GM23338 (cell line): ENCODE measurements around the gene ADAMTS20. TPM values are rescaled to one million over a fixed set of nuclear protein-coding genes. Genes with fewer than 3 reads are reported as not detected.

Experiments used
- ATAC-seq: fragments of 200-7000 bp; cut with Tn5 transposase; 3 replicates; pipeline ENCODE4 v1.9.1; 2020
- DNase-seq: peaks from one replicate; pipeline ENCODE4 v3.0.0-alpha.2; 2015; ENCODE audit warnings: low spot score
- H2AFZ ChIP-seq: fragments of 200-600 bp; sonication (generic); 2 replicates; pipeline ENCODE4 v1.8.0; 2016; ENCODE audit warnings: antibody characterized with exemption, mild to moderate bottlenecking, moderate library complexity
- H3F3A ChIP-seq: fragments of 200-600 bp; sonication (generic); replicated peaks from 2 replicates; pipeline ENCODE4 v1.8.0; 2017; ENCODE audit warnings: antibody characterized with exemption, mixed run types, low read depth
- H3K27ac ChIP-seq: fragments of 200-600 bp; sonication (generic); 2 replicates; pipeline ENCODE4 v1.6.1; 2016; ENCODE audit warnings: low read depth
- H3K27me3 ChIP-seq: fragments of 200-600 bp; sonication (generic); 2 replicates; pipeline ENCODE4 v1.8.0; 2016; ENCODE audit warnings: mild to moderate bottlenecking, mixed run types, moderate library complexity; ENCODE audit not compliant: insufficient read depth
- H3K36me3 ChIP-seq: fragments of 200-600 bp; sonication (generic); 2 replicates; pipeline ENCODE4 v1.8.0; 2016; ENCODE audit warnings: mild to moderate bottlenecking; ENCODE audit not compliant: insufficient read depth
- H3K4me1 ChIP-seq: fragments of 200-600 bp; sonication (generic); 2 replicates; pipeline ENCODE4 v1.8.0; 2016; ENCODE audit warnings: mild to moderate bottlenecking, moderate library complexity; ENCODE audit not compliant: insufficient read depth
- H3K4me2 ChIP-seq: fragments of 200-600 bp; sonication (generic); 2 replicates; pipeline ENCODE4 v1.7.1; 2017; ENCODE audit warnings: mixed run types
- H3K4me3 ChIP-seq: fragments of 200-600 bp; sonication (generic); 2 replicates; pipeline ENCODE4 v1.6.1; 2016; ENCODE audit warnings: mixed run types
- H3K79me2 ChIP-seq: fragments of 200-600 bp; sonication (generic); replicated peaks from 2 replicates; pipeline ENCODE4 v1.8.0; 2017; ENCODE audit warnings: mild to moderate bottlenecking; ENCODE audit not compliant: insufficient read depth
- H3K9me2 ChIP-seq: fragments of 200-600 bp; sonication (generic); 2 replicates; pipeline ENCODE4 v1.8.0; 2017; ENCODE audit not compliant: insufficient read depth
- H4K20me1 ChIP-seq: fragments of 200-600 bp; sonication (generic); replicated peaks from 2 replicates; pipeline ENCODE4 v1.8.0; 2017; ENCODE audit warnings: mild to moderate bottlenecking; ENCODE audit not compliant: insufficient read depth
- H3K27ac Mint-ChIP-seq: 2 replicates; pipeline ENCODE4 v1.8.0; 2020; ENCODE audit warnings: inconsistent platforms, mild to moderate bottlenecking, moderate library complexity, mixed read lengths
- H3K27me3 Mint-ChIP-seq: 3 replicates; pipeline ENCODE4 v1.8.0; 2022; ENCODE audit warnings: low read depth, mild to moderate bottlenecking, moderate library complexity, mixed read lengths, inconsistent platforms; ENCODE audit not compliant: insufficient read depth, poor library complexity
- H3K36me3 Mint-ChIP-seq: 3 replicates; pipeline ENCODE4 v1.8.0; 2021; ENCODE audit warnings: low read depth, mild to moderate bottlenecking, inconsistent platforms, moderate library complexity, mixed read lengths
- H3K4me1 Mint-ChIP-seq: 3 replicates; pipeline ENCODE4 v1.8.0; 2020; ENCODE audit warnings: mild to moderate bottlenecking, inconsistent platforms, mixed read lengths
- H3K4me3 Mint-ChIP-seq: 3 replicates; pipeline ENCODE4 v1.8.0; 2021; ENCODE audit warnings: moderate library complexity, mild to moderate bottlenecking, inconsistent platforms, mixed read lengths
- H3K9me3 Mint-ChIP-seq: 3 replicates; pipeline ENCODE4 v1.8.0; 2020; ENCODE audit warnings: moderate library complexity, mild to moderate bottlenecking, inconsistent platforms, mixed read lengths
- CREB1 ChIP-seq: fragments of 250-450 bp; sonication (Bioruptor Pico); IDR thresholded peaks from 2 replicates; pipeline ENCODE4 v1.5.0; 2020; ENCODE audit warnings: low read depth, mild to moderate bottlenecking, moderate library complexity
- JUNB ChIP-seq: IDR thresholded peaks from one replicate; pipeline ENCODE4 v1.6.1; 2016; ENCODE audit warnings: antibody characterized with exemption; ENCODE audit not compliant: unreplicated experiment
- NANOG ChIP-seq: IDR thresholded peaks from 2 replicates; pipeline ENCODE4 v1.6.1; 2016; ENCODE audit warnings: antibody characterized with exemption, borderline replicate concordance
- POLR2AphosphoS5 ChIP-seq: IDR thresholded peaks from 2 replicates; pipeline ENCODE4 v1.6.1; 2016; ENCODE audit warnings: antibody characterized with exemption, low read depth
- ZNF114 ChIP-seq: fragments of 250-450 bp; sonication (Bioruptor Pico); IDR thresholded peaks from 2 replicates; pipeline ENCODE4 v1.5.0; 2020; ENCODE audit warnings: mild to moderate bottlenecking, moderate library complexity
- ZNF331 ChIP-seq: fragments of 250-450 bp; sonication (Bioruptor Pico); IDR thresholded peaks from 2 replicates; pipeline ENCODE4 v1.5.0; 2020; ENCODE audit warnings: low read depth, mild to moderate bottlenecking, moderate library complexity
- polyA plus RNA-seq: library from polyadenylated mRNA; unstranded; fragments of >200 nt; fragmentation: Nextera tagmentation; extraction: Ambion mirVana; gene quantifications from 2 replicates; pipeline ENCODE4 v1.2.1, GENCODE V29; 2016
- total RNA-seq: library from RNA; depleted of rRNA; stranded (reverse); fragments of >200 nt; shearing (Covaris generic); gene quantifications from 2 replicates; pipeline ENCODE4 v1.2.3, GENCODE V29; 2014
- TF ChIP-seq, protein P1 (sequence below): IDR thresholded peaks from one replicate; pipeline ENCODE4 v1.6.1; 2018; ENCODE audit warnings: antibody characterized with exemption; ENCODE audit not compliant: unreplicated experiment
- TF ChIP-seq, protein P2 (sequence below): fragments of 250-450 bp; sonication (Bioruptor Pico); IDR thresholded peaks from 2 replicates; pipeline ENCODE4 v1.5.0; 2020; ENCODE audit warnings: mild to moderate bottlenecking, moderate library complexity
- TF ChIP-seq, protein P3 (sequence below), 2 experiments: fragments of 200-600 bp in 1 of 2; sonication (generic) in 1 of 2; conservative IDR thresholded peaks; 2 replicates each; pipeline versions ENCODE4 v1.5.1 to v1.6.1; 2016 to 2017; ENCODE audit warnings: antibody characterized with exemption in 2 of 2, low read depth in 2 of 2, mild to moderate bottlenecking in 2 of 2, moderate library complexity in 1 of 2

ADAMTS20 gene
- total and polyA plus RNA-seq, 2 experiments from 2014 or later, result 2.0 to 9.3 TPM

DNA sequence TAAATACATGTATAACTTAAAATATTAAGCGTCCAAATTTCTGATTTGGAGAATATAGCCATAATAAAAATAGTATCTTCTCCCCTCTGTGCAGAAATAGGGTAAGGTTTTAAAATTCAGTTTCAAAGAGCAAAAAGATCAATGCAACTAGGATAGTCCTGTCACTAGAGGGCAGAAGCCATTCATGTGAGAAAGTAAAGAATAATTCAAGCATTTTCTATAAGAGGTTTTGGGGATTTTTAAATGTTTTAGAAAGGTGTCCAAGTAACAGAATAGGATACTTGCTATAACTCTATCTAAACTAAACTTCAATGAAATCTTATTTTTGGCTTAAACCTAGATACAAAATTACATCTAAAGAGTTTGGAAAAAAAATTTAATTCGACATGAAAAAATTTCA, 50.3 kb downstream of the ADAMTS20 start:
- DNase-seq, result peak; percentile 57

DNA sequence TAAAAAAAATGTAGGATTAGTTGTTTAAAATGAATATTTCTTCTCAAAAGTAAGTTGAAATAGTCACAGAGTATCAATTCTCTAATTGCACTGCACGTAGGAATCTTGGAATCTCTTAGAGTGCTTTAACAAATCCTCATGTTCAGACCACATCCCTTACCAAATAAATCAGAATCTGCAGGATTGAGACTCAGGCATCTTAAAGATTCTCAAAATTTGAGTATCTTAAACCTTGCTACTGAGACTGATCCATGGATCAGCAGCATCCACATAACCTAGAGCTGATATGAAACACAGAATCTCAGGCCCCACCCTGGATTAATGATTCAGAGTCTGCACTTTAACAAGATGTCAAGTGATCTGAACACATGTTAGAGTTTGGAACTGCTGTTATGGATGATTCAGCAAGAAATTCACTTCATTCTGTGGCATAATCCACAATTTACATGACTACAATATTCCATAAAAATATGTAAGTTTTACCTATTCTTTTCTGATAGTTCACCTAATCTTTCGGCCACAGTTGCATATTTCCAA, 58.7 kb downstream of the ADAMTS20 start:
- Histone ChIP-seq H3K9me2 (no peaks in the 10 kb centered on the region), H3K27ac (no peak overlapping the region), H4K20me1 (no peaks in the 10 kb centered on the region), H3K4me1 (no peaks in the 10 kb centered on the region), H3K79me2 (no peaks in the 10 kb centered on the region), H3K4me2 (no peak overlapping the region), H3F3A (no peaks in the 10 kb centered on the region), H2AFZ (no peak overlapping the region), H3K27me3 (no peaks in the 10 kb centered on the region), H3K4me3 (no peak overlapping the region), H3K36me3 (no peaks in the 10 kb centered on the region)
- no peak overlapping the region for H3K27ac Mint-ChIP-seq
- no peak for ATAC-seq
- H3K36me3 Mint-ChIP-seq, result 0 out of 3 replicates have a peak, but pooled peaks cover 2% of the 10 kb centered on the region
- H3K9me3 Mint-ChIP-seq, result no peaks in the 10 kb centered on the region
- no peak overlapping the region for H3K4me3 Mint-ChIP-seq
- H3K27me3 Mint-ChIP-seq, result no peaks in the 10 kb centered on the region
- H3K4me1 Mint-ChIP-seq, result no peaks in the 10 kb centered on the region
- no peak for DNase-seq
- TF ChIP-seq, protein P1, sequence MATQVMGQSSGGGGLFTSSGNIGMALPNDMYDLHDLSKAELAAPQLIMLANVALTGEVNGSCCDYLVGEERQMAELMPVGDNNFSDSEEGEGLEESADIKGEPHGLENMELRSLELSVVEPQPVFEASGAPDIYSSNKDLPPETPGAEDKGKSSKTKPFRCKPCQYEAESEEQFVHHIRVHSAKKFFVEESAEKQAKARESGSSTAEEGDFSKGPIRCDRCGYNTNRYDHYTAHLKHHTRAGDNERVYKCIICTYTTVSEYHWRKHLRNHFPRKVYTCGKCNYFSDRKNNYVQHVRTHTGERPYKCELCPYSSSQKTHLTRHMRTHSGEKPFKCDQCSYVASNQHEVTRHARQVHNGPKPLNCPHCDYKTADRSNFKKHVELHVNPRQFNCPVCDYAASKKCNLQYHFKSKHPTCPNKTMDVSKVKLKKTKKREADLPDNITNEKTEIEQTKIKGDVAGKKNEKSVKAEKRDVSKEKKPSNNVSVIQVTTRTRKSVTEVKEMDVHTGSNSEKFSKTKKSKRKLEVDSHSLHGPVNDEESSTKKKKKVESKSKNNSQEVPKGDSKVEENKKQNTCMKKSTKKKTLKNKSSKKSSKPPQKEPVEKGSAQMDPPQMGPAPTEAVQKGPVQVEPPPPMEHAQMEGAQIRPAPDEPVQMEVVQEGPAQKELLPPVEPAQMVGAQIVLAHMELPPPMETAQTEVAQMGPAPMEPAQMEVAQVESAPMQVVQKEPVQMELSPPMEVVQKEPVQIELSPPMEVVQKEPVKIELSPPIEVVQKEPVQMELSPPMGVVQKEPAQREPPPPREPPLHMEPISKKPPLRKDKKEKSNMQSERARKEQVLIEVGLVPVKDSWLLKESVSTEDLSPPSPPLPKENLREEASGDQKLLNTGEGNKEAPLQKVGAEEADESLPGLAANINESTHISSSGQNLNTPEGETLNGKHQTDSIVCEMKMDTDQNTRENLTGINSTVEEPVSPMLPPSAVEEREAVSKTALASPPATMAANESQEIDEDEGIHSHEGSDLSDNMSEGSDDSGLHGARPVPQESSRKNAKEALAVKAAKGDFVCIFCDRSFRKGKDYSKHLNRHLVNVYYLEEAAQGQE, result no peak
- no peak for TF ChIP-seq CREB1 (CRISPR knock-in tag)
- TF ChIP-seq ZNF114 (CRISPR knock-in tag), result no peak
- TF ChIP-seq ZNF331, result no peak
- no peak for TF ChIP-seq POLR2AphosphoS5
- no peak for TF ChIP-seq JUNB
- no peak for TF ChIP-seq NANOG
- TF ChIP-seq, protein P2, sequence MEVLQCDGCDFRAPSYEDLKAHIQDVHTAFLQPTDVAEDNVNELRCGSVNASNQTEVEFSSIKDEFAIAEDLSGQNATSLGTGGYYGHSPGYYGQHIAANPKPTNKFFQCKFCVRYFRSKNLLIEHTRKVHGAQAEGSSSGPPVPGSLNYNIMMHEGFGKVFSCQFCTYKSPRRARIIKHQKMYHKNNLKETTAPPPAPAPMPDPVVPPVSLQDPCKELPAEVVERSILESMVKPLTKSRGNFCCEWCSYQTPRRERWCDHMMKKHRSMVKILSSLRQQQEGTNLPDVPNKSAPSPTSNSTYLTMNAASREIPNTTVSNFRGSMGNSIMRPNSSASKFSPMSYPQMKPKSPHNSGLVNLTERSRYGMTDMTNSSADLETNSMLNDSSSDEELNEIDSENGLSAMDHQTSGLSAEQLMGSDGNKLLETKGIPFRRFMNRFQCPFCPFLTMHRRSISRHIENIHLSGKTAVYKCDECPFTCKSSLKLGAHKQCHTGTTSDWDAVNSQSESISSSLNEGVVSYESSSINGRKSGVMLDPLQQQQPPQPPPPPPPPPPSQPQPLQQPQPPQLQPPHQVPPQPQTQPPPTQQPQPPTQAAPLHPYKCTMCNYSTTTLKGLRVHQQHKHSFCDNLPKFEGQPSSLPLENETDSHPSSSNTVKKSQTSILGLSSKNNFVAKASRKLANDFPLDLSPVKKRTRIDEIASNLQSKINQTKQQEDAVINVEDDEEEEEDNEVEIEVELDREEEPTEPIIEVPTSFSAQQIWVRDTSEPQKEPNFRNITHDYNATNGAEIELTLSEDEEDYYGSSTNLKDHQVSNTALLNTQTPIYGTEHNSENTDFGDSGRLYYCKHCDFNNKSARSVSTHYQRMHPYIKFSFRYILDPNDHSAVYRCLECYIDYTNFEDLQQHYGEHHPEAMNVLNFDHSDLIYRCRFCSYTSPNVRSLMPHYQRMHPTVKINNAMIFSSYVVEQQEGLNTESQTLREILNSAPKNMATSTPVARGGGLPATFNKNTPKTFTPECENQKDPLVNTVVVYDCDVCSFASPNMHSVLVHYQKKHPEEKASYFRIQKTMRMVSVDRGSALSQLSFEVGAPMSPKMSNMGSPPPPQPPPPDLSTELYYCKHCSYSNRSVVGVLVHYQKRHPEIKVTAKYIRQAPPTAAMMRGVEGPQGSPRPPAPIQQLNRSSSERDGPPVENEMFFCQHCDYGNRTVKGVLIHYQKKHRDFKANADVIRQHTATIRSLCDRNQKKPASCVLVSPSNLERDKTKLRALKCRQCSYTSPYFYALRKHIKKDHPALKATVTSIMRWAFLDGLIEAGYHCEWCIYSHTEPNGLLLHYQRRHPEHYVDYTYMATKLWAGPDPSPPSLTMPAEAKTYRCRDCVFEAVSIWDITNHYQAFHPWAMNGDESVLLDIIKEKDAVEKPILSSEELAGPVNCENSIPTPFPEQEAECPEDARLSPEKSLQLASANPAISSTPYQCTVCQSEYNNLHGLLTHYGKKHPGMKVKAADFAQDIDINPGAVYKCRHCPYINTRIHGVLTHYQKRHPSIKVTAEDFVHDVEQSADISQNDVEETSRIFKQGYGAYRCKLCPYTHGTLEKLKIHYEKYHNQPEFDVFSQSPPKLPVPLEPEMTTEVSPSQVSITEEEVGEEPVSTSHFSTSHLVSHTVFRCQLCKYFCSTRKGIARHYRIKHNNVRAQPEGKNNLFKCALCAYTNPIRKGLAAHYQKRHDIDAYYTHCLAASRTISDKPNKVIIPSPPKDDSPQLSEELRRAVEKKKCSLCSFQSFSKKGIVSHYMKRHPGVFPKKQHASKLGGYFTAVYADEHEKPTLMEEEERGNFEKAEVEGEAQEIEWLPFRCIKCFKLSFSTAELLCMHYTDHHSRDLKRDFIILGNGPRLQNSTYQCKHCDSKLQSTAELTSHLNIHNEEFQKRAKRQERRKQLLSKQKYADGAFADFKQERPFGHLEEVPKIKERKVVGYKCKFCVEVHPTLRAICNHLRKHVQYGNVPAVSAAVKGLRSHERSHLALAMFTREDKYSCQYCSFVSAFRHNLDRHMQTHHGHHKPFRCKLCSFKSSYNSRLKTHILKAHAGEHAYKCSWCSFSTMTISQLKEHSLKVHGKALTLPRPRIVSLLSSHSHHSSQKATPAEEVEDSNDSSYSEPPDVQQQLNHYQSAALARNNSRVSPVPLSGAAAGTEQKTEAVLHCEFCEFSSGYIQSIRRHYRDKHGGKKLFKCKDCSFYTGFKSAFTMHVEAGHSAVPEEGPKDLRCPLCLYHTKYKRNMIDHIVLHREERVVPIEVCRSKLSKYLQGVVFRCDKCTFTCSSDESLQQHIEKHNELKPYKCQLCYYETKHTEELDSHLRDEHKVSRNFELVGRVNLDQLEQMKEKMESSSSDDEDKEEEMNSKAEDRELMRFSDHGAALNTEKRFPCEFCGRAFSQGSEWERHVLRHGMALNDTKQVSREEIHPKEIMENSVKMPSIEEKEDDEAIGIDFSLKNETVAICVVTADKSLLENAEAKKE (CRISPR knock-in tag), result no peak

More for the DNA sequence above, 50.3 kb downstream of the ADAMTS20 start:
- no peaks in the 10 kb centered on the region for H3K27me3 Mint-ChIP-seq
- TF ChIP-seq, protein P3, sequence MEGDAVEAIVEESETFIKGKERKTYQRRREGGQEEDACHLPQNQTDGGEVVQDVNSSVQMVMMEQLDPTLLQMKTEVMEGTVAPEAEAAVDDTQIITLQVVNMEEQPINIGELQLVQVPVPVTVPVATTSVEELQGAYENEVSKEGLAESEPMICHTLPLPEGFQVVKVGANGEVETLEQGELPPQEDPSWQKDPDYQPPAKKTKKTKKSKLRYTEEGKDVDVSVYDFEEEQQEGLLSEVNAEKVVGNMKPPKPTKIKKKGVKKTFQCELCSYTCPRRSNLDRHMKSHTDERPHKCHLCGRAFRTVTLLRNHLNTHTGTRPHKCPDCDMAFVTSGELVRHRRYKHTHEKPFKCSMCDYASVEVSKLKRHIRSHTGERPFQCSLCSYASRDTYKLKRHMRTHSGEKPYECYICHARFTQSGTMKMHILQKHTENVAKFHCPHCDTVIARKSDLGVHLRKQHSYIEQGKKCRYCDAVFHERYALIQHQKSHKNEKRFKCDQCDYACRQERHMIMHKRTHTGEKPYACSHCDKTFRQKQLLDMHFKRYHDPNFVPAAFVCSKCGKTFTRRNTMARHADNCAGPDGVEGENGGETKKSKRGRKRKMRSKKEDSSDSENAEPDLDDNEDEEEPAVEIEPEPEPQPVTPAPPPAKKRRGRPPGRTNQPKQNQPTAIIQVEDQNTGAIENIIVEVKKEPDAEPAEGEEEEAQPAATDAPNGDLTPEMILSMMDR (conservative IDR thresholded peaks at IDR 0.05; ENCODE audit: low read depth in 2 of 2), result peak; percentile 63 to 75
- TF ChIP-seq JUNB, result no peak
- no peaks in the 10 kb centered on the region for H3K4me1 ChIP-seq
- no peaks in the 10 kb centered on the region for H3K9me3 Mint-ChIP-seq
- H3F3A ChIP-seq, result no peaks in the 10 kb centered on the region
- no peak overlapping the region for H3K27ac Mint-ChIP-seq
- no peaks in the 10 kb centered on the region for H3K36me3 Mint-ChIP-seq
- no peak overlapping the region for H3K4me2 ChIP-seq
- no peak overlapping the region for H3K4me3 Mint-ChIP-seq
- no peak overlapping the region for H2AFZ ChIP-seq
- H3K27ac ChIP-seq, result no peak overlapping the region
- no peak for ATAC-seq
- no peaks in the 10 kb centered on the region for H3K9me2 ChIP-seq
- H3K36me3 ChIP-seq, result no peaks in the 10 kb centered on the region
- no peaks in the 10 kb centered on the region for H3K4me1 Mint-ChIP-seq
- no peaks in the 10 kb centered on the region for H4K20me1 ChIP-seq
- H3K79me2 ChIP-seq, result no peaks in the 10 kb centered on the region
- no peaks in the 10 kb centered on the region for H3K27me3 ChIP-seq
- H3K4me3 ChIP-seq, result no peak overlapping the region
